ENCODE data around the gene TBL1X. TPM values are rescaled to one million over a fixed set of nuclear protein-coding genes. Genes with fewer than 3 reads are reported as not detected.

Gene TBL1X
- total RNA-seq, 1 experiment from 2014 or later, result 31.9 TPM

DNA sequence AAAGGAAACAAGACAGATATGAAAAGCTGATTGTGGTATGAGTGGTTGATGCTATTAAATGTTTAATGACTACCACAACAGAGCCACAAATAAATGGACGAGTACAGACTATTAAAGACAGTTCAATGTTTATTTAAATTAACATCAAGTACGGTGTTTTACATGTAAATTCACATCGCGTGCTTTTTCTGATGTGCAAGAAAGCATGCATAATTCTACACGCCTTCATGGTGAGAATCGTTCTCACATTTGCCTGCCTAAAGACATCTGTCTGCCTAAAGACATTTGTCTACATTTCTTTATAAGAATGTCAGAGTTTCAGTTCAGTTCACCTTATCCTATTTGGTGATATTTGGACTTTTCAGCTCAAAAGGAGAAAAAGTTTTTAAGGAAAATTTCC lies 308.1 kb downstream of the TBL1X start:
- CTCF ChIA-PET, result no interaction called here
- TF ChIP-seq EZH2phosphoT487 (IDR thresholded peaks at IDR 0.05; ENCODE audit: borderline replicate concordance, low read length) (no peak), EZH2 (IDR thresholded peaks at IDR 0.05; ENCODE audit: low read length, unreplicated experiment) (no peak)
- TF ChIP-seq, protein P1, sequence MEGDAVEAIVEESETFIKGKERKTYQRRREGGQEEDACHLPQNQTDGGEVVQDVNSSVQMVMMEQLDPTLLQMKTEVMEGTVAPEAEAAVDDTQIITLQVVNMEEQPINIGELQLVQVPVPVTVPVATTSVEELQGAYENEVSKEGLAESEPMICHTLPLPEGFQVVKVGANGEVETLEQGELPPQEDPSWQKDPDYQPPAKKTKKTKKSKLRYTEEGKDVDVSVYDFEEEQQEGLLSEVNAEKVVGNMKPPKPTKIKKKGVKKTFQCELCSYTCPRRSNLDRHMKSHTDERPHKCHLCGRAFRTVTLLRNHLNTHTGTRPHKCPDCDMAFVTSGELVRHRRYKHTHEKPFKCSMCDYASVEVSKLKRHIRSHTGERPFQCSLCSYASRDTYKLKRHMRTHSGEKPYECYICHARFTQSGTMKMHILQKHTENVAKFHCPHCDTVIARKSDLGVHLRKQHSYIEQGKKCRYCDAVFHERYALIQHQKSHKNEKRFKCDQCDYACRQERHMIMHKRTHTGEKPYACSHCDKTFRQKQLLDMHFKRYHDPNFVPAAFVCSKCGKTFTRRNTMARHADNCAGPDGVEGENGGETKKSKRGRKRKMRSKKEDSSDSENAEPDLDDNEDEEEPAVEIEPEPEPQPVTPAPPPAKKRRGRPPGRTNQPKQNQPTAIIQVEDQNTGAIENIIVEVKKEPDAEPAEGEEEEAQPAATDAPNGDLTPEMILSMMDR (conservative IDR thresholded peaks at IDR 0.05; ENCODE audit: low read depth, low read length), result no peak
- no peaks in the 10 kb centered on the region for H3K36me3 ChIP-seq (ENCODE audit: low read depth, low read length)
- no peaks in the 10 kb centered on the region for H3K9me2 ChIP-seq (replicated peaks; ENCODE audit: low read length)
- no peaks in the 10 kb centered on the region for H4K20me1 ChIP-seq (ENCODE audit: low read length)
- peaks cover 8% of the 10 kb centered on the region for H3K4me1 ChIP-seq (ENCODE audit: insufficient read depth, low read length)
- intact Hi-C loops (cut with micrococcal nuclease), result no loop called here
- no peak overlapping the region for H3K9ac ChIP-seq (ENCODE audit: low read length)
- H3K4me2 ChIP-seq (ENCODE audit: low read length), result no peak overlapping the region
- H3K9me3 ChIP-seq (ENCODE audit: low read length), result no peaks in the 10 kb centered on the region
- POLR2A ChIA-PET (ENCODE audit: unreplicated experiment), result no interaction called here
- H3K4me3 ChIP-seq (ENCODE audit: low read length), result no peak overlapping the region
- H3F3A ChIP-seq (ENCODE audit: low read length, unreplicated experiment), result no peaks in the 10 kb centered on the region
- BruUV-seq (replicated peaks), result no TSS peak
- DNase-seq (no peak), ATAC-seq (no peak)
- no peaks in the 10 kb centered on the region for H3K27me3 ChIP-seq (ENCODE audit: low read length)
- H3K79me2 ChIP-seq (ENCODE audit: low read length), result no peaks in the 10 kb centered on the region
- H2AFZ ChIP-seq (ENCODE audit: low read length), result no peak overlapping the region
- no peak overlapping the region for H3K27ac ChIP-seq (ENCODE audit: low read length)

DNA sequence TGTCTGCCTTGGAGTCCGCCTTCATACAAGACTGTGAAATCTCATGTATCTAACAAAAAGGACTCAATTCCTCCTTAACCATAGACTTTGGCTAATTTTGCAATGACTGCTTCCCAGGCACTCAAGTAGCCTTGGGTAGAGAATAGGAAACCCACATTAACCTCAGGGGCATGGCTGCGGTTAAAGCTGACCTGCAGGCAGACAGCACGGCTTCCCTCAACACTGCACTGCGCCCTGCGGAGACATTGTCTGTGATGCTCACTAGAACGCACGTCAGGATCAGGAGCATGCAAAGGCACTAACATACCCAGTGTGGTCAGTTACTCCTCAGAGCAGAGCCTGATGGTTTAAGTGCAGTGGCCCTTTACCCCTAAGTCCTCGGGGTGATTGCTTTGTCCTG lies 311.1 kb downstream of the TBL1X start:
- no peaks in the 10 kb centered on the region for H3K36me3 ChIP-seq (ENCODE audit: low read depth, low read length)
- H3K4me1 ChIP-seq (ENCODE audit: insufficient read depth, low read length), result no peaks in the 10 kb centered on the region
- no peak overlapping the region for H3K4me2 ChIP-seq (ENCODE audit: low read length)
- intact Hi-C loops (cut with micrococcal nuclease), result no loop called here
- DNase-seq (no peak), ATAC-seq (no peak)
- ChIA-PET CTCF (no interaction called here), POLR2A (ENCODE audit: unreplicated experiment) (no interaction called here)
- H3K9me2 ChIP-seq (replicated peaks; ENCODE audit: low read length), result no peaks in the 10 kb centered on the region
- H3K27me3 ChIP-seq (ENCODE audit: low read length), result no peaks in the 10 kb centered on the region
- no peaks in the 10 kb centered on the region for H3K9me3 ChIP-seq (ENCODE audit: low read length)
- H2AFZ ChIP-seq (ENCODE audit: low read length), result no peak overlapping the region
- TF ChIP-seq, protein P1 (conservative IDR thresholded peaks at IDR 0.05; ENCODE audit: low read depth, low read length), result no peak
- TF ChIP-seq EZH2 (IDR thresholded peaks at IDR 0.05; ENCODE audit: low read length, unreplicated experiment), result no peak
- no peak for TF ChIP-seq EZH2phosphoT487 (IDR thresholded peaks at IDR 0.05; ENCODE audit: borderline replicate concordance, low read length)
- H3F3A ChIP-seq (ENCODE audit: low read length, unreplicated experiment), result no peaks in the 10 kb centered on the region
- H4K20me1 ChIP-seq (ENCODE audit: low read length), result no peaks in the 10 kb centered on the region
- no peak overlapping the region for H3K4me3 ChIP-seq (ENCODE audit: low read length)
- no peak overlapping the region for H3K27ac ChIP-seq (ENCODE audit: low read length)
- no TSS peak for BruUV-seq (replicated peaks)
- no peaks in the 10 kb centered on the region for H3K79me2 ChIP-seq (ENCODE audit: low read length)
- H3K9ac ChIP-seq (ENCODE audit: low read length), result no peak overlapping the region

DNA sequence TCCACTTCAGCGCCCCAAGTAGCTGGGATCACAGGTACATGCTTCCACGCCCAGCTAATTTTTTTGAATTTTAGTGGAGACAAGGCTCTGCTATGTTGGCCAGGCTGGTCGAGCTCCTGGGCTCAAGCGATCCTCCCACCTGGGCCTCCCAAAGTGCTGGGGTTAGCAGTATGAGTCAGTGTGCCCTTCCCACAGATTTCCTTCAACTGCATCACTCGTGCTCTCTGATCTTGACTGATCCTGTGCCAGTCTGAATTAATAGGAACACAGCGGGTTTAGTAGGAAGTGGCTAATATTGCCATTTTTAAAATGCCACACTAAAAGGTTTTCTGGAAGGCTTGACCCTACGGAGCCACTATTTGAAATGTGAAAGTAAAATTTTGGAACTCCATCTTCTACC lies 317.1 kb downstream of the TBL1X start:
- no peaks in the 10 kb centered on the region for H3F3A ChIP-seq (ENCODE audit: low read length, unreplicated experiment)
- H2AFZ ChIP-seq (ENCODE audit: low read length), result no peak overlapping the region
- no peak overlapping the region for H3K27ac ChIP-seq (ENCODE audit: low read length)
- no peaks in the 10 kb centered on the region for H3K9me2 ChIP-seq (replicated peaks; ENCODE audit: low read length)
- H3K4me2 ChIP-seq (ENCODE audit: low read length), result no peak overlapping the region
- CTCF ChIA-PET, result no interaction called here
- no peaks in the 10 kb centered on the region for H3K27me3 ChIP-seq (ENCODE audit: low read length)
- POLR2A ChIA-PET (ENCODE audit: unreplicated experiment), result no interaction called here
- H3K9ac ChIP-seq (ENCODE audit: low read length), result no peak overlapping the region
- TF ChIP-seq EZH2 (IDR thresholded peaks at IDR 0.05; ENCODE audit: low read length, unreplicated experiment), result no peak
- TF ChIP-seq, protein P1 (conservative IDR thresholded peaks at IDR 0.05; ENCODE audit: low read depth, low read length), result no peak
- TF ChIP-seq EZH2phosphoT487 (IDR thresholded peaks at IDR 0.05; ENCODE audit: borderline replicate concordance, low read length), result no peak
- intact Hi-C loops (cut with micrococcal nuclease), result loop anchor here (10.0 kb wide), 1 partner anchor 63 kb away; no protein-coding TSS in a partner anchor
- H3K4me1 ChIP-seq (ENCODE audit: insufficient read depth, low read length), result peaks cover 10% of the 10 kb centered on the region
- ATAC-seq (no peak), DNase-seq (peak; percentile 34)
- BruUV-seq (replicated peaks), result no TSS peak
- peaks cover 1% of the 10 kb centered on the region for H3K79me2 ChIP-seq (ENCODE audit: low read length)
- no peaks in the 10 kb centered on the region for H4K20me1 ChIP-seq (ENCODE audit: low read length)
- H3K4me3 ChIP-seq (ENCODE audit: low read length), result no peak overlapping the region
- no peaks in the 10 kb centered on the region for H3K36me3 ChIP-seq (ENCODE audit: low read depth, low read length)
- H3K9me3 ChIP-seq (ENCODE audit: low read length), result no peaks in the 10 kb centered on the region
